Measurements from ENCODE around the gene ACBD4. TPM values are rescaled to one million over a fixed set of nuclear protein-coding genes. Genes with fewer than 3 reads are reported as not detected.
A peak's percentile ranks its signal among the peaks of the same experiment; 100 is the strongest.

The ACBD4 gene
- total and polyA plus RNA-seq, 2 of the 13 experiments (the other 11 are each of a cell fraction or from before 2014, with no cell fraction given), result 16.1 to 26.9 TPM

- peak in 1 of 2 experiments; percentile 59; a peak in 1 of 4 replicates for TF ChIP-seq REST (IDR thresholded peaks at IDR 0.05; ENCODE audit: borderline replicate concordance in 1 of 2, low read depth in 1 of 2, low read length in 2 of 2)
- TF ChIP-seq ZNF333 (CRISPR knock-in tag; IDR thresholded peaks at IDR 0.05; ENCODE audit: borderline replicate concordance), result no peak; the same call in 1 of the 2 replicates
- TF ChIP-seq MTF1 (CRISPR knock-in tag; IDR thresholded peaks at IDR 0.05), result 0 out of 2 replicates have a peak, but pooled peaks have one; percentile 49
- TF ChIP-seq ZBTB10 (CRISPR knock-in tag; IDR thresholded peaks at IDR 0.05; ENCODE audit: borderline replicate concordance), result no peak
- TF ChIP-seq TERF1 (CRISPR knock-in tag; IDR thresholded peaks at IDR 0.05), result no peak
- no peak for TF ChIP-seq RELA (CRISPR knock-in tag; IDR thresholded peaks at IDR 0.05)
- peak; percentile 35; the same call in 1 of the 2 replicates for TF ChIP-seq DMAP1 (CRISPR knock-in tag; IDR thresholded peaks at IDR 0.05)
- TF ChIP-seq PAXIP1 (CRISPR knock-in tag; conservative IDR thresholded peaks at IDR 0.05), result peak; percentile 12; the same call in 1 of the 2 replicates
- 0 out of 2 replicates have a peak, but pooled peaks have one; percentile 54 for TF ChIP-seq EEA1 (CRISPR knock-in tag; IDR thresholded peaks at IDR 0.05; ENCODE audit: borderline replicate concordance)
- TF ChIP-seq NFKB2 (CRISPR knock-in tag; IDR thresholded peaks at IDR 0.05; ENCODE audit: borderline replicate concordance), result no peak
- no peak for TF ChIP-seq NCOA5 (CRISPR knock-in tag; IDR thresholded peaks at IDR 0.05)
- TF ChIP-seq MBD4 (IDR thresholded peaks at IDR 0.05; ENCODE audit: borderline replicate concordance, low read length), result no peak
- TF ChIP-seq HBP1 (CRISPR knock-in tag; IDR thresholded peaks at IDR 0.05; ENCODE audit: low read depth), result no peak; the same call in none of the 2 replicates
- no peak for TF ChIP-seq ATM (IDR thresholded peaks at IDR 0.05; ENCODE audit: borderline replicate concordance)
- peak; percentile 87; the same call in 1 of the 2 replicates for TF ChIP-seq ZNF451 (CRISPR knock-in tag; IDR thresholded peaks at IDR 0.05)
- TF ChIP-seq MXD4 (CRISPR knock-in tag; IDR thresholded peaks at IDR 0.05), result no peak
Observed at GRCh38 chr17:45149037-45149668, 13.7 kb downstream of the ACBD4 start (continued).
